ENCODE data around the gene CYB561D1. TPM values are rescaled to one million over a fixed set of nuclear protein-coding genes. Genes with fewer than 3 reads are reported as not detected.

CYB561D1 gene
- total RNA-seq, 2 donors from 2014 or later, result 8.1 to 12.5 TPM

DNA sequence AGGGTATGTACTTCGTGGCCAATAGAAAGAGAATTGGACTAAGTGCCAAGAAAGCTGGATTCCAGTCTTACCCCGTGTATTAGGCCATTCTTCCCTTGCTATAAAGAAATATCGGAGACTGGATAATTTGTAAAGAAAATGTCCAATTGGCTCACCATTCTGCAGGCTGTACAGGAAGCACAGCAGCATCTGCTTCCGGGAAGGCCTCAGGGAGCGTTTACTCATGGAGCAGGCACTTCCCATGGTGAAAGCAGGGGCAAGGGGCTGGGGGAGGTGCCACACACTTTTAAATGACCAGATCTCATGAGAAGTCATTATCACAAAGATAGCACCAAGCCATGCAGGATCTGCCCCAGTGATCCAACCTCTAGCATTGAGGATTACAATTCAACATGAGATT, 23.4 kb downstream of the CYB561D1 start:
- intact Hi-C loops (cut with DNase I), result no loop called here
- no peak for DNase-seq
- TF ChIP-seq CTCF (IDR thresholded peaks at IDR 0.05), result no peak
- Histone ChIP-seq H3K9ac (ENCODE audit: low read depth in 2 of 2, low read length in 2 of 2) (no peak overlapping the region), H3K4me3 (no peak overlapping the region), H3K27ac (no peak overlapping the region), H3K4me1 (peaks cover 4% of the 10 kb centered on the region), H3K27me3 (no peaks in the 10 kb centered on the region), H3K9me3 (no peaks in the 10 kb centered on the region), H3K36me3 (no peaks in the 10 kb centered on the region)

DNA sequence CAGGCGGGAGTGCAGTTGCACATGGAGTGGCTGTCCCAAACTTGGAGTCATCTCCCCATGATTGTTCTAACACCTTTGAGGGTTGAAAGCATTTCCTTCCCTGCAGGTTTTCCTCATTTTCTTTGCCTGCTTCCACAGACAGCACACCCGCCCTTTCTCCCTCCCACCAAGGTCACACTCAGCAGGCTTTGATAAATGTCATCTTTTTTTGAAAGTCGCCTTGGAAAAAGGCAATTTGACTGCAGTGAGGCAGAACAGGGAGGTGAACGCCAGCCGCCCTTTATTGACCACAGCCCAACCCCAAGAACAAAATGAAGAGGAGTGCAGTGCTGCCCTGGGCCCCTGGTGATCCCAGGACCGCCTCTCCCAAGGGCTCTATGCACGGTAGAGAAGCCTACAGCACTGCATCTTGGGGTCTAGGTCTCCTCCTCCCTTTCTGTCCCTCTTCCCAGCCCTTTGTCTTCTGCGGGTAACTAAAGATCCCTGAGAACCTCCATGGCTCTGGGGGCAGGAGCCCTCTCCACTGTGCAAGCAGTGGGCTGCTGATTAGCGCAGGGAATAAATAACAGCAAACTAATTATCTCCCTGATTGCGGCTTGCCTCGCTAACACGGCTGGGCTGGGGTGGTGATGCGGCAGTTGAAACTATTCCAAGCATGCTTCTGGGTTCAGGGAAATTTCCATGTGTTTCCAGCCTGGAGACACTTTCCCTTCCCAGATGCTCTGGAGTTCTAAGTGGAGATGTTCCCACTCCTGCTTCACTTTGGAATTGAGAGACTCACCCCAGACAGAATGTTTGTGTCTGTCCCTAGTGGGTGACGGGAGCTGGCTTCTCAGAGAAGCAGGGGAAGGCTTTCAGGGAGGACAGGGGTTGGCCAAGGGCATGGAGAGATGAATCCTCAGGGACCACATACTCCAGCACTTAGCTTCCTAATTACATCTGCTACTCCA, 27.4 kb downstream of the CYB561D1 start:
- no peak for DNase-seq
- no peak overlapping the region for H3K4me3 ChIP-seq

DNA sequence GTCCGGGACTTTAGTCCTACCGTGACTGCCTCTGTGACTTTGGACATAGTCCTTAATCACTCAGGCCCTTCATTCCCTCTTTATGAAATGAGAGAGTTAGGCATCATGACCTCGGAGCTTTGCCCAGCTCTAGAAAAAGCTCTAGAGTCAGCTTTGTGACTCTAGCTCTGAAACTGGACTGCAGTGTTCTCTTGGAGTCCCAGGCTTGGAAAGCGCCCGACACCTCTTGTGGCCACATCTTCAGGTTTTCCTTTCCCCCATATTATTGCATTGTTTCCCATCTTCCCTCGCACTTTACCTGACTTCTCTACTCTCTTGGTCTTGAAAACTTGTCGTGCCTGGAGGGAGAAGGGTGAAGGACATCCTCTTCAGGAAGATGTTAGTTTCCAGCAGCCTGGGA, 28.1 kb downstream of the CYB561D1 start:
- no peak for TF ChIP-seq CTCF (IDR thresholded peaks at IDR 0.05)
- Histone ChIP-seq H3K4me3 (no peak overlapping the region), H3K4me1 (peaks cover 4% of the 10 kb centered on the region), H3K27ac (no peak overlapping the region), H3K9ac (ENCODE audit: low read depth in 2 of 2, low read length in 2 of 2) (no peak overlapping the region), H3K9me3 (no peaks in the 10 kb centered on the region), H3K36me3 (no peaks in the 10 kb centered on the region), H3K27me3 (no peaks in the 10 kb centered on the region)
- intact Hi-C loops (cut with DNase I), result no loop called here
- DNase-seq, result no peak

More for the DNA sequence above, 27.4 kb downstream of the CYB561D1 start:
- Histone ChIP-seq H3K36me3 (no peaks in the 10 kb centered on the region), H3K9ac (ENCODE audit: low read depth in 2 of 2, low read length in 2 of 2) (no peak overlapping the region), H3K27me3 (no peaks in the 10 kb centered on the region), H3K4me1 (peaks cover 4% of the 10 kb centered on the region), H3K27ac (no peak overlapping the region), H3K9me3 (no peaks in the 10 kb centered on the region)
- TF ChIP-seq CTCF (IDR thresholded peaks at IDR 0.05), result no peak
- intact Hi-C loops (cut with DNase I), result no loop called here

GRCh38 chr1:109523706-109524105, 29.8 kb downstream of the CYB561D1 start:
- Histone ChIP-seq H3K9me3 (no peaks in the 10 kb centered on the region), H3K36me3 (no peaks in the 10 kb centered on the region), H3K4me1 (no peaks in the 10 kb centered on the region), H3K4me3 (no peak overlapping the region), H3K27ac (no peak overlapping the region), H3K9ac (ENCODE audit: low read depth in 2 of 2, low read length in 2 of 2) (no peak overlapping the region), H3K27me3 (no peaks in the 10 kb centered on the region)
- no peak for TF ChIP-seq CTCF (IDR thresholded peaks at IDR 0.05)
- no peak for DNase-seq
- intact Hi-C loops (cut with DNase I), result no loop called here

- Histone ChIP-seq H3K27me3 (no peaks in the 10 kb centered on the region), H3K4me1 (no peaks in the 10 kb centered on the region), H3K9me3 (no peaks in the 10 kb centered on the region), H3K9ac (ENCODE audit: low read depth in 2 of 2, low read length in 2 of 2) (no peak overlapping the region), H3K36me3 (no peaks in the 10 kb centered on the region), H3K27ac (no peak overlapping the region), H3K4me3 (no peak overlapping the region)
- TF ChIP-seq CTCF (IDR thresholded peaks at IDR 0.05), result no peak
- intact Hi-C loops (cut with DNase I), result no loop called here
- DNase-seq, result no peak
These were observed 33.4 kb downstream of the CYB561D1 start for GRCh38 chr1:109527098-109527811.
